Measurements from ENCODE around the gene FADS2.

FADS2 gene

DNA sequence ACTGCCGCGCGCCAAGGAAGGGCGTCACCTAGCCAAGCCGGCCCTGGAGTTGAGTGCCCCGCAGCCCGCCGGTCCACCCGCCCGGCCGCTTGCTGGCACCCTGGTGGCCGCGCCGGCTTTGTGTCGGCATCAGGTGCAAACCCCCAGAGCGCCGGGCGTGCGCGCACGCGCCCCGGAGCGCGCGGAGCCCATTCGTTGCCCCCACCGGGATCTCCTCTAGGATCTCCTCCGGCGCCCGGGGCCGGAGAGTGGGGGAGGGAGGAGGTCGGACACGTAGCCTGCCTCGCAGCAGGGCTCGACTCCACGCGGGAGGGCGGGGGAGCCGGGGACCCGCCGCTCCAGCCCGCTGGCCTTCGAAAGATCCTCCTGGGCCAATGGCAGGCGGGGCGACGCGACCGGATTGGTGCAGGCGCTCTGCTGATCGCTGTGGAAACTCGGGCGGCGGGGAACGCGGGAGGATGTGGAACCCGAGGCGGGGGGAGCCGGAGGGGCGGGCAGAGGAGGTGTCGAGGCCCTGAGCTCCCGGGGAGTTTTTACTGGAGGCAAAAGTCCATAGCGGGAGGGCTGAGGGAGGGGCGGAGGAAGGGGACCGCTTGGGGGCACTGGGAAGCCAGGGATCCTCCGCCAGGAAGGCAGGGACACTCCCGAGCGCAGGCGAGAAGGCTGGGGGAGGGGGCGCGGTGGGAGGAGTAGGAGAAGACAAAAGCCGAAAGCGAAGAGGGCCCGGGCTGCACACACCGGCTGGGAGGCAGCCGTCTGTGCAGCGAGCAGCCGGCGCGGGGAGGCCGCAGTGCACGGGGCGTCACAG, at the start of gene FADS2:
Gene FADS2 (plus strand): TSS at position 730 of the 808 bp plus-strand sequence. CDS start 91 bp downstream, outside the sequence.
- ChIA-PET CTCF (interaction anchor here (0.7 to 6.0 kb wide), 9 partner anchors 10 to 280 kb away, joined by 3 to 58 read pairs (median 7); partner anchors contain the start of gene FADS1), POLR2A (interaction anchor here (0.6 to 2.1 kb wide), 8 partner anchors 9 to 712 kb away, joined by 3 to 14 read pairs (median 3); partner anchors contain the start of gene BEST1)
- TF ChIP-seq, protein P1, sequence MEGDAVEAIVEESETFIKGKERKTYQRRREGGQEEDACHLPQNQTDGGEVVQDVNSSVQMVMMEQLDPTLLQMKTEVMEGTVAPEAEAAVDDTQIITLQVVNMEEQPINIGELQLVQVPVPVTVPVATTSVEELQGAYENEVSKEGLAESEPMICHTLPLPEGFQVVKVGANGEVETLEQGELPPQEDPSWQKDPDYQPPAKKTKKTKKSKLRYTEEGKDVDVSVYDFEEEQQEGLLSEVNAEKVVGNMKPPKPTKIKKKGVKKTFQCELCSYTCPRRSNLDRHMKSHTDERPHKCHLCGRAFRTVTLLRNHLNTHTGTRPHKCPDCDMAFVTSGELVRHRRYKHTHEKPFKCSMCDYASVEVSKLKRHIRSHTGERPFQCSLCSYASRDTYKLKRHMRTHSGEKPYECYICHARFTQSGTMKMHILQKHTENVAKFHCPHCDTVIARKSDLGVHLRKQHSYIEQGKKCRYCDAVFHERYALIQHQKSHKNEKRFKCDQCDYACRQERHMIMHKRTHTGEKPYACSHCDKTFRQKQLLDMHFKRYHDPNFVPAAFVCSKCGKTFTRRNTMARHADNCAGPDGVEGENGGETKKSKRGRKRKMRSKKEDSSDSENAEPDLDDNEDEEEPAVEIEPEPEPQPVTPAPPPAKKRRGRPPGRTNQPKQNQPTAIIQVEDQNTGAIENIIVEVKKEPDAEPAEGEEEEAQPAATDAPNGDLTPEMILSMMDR (IDR thresholded peaks at IDR 0.05; ENCODE audit: insufficient read depth, low read length, missing control alignments): peak; percentile 23
- DNase-seq (ENCODE audit: low read depth, low spot score): peak; percentile 62
- H3K4me3 ChIP-seq (ENCODE audit: low read depth, low read length): peak within 1 kb of the TSS; percentile 84

DNA sequence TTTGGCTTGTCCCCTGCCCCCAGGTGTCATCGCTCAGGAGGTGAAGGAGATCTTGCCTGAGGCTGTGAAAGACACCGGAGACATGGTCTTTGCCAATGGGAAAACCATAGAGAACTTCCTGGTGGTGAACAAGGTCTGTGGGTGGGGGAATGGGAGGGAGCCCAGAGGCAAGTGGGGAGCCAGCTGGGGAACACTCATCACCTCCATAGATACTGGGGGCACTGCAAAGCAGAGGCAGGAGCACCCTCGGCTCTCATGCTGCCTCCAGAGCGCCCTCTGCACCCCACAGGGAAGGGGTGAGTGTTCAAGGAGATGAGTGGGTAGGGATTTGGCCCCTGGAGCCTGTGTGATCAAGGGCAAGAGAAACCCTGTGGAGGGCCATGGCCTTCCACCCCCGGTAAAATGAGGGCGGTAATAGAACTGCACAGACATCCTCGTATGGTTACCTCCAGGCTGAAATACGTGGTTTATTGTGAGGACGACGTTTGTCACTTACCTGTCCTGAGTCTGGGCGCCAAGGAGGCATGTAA, 49.7 kb upstream of the FADS2 start:
- TF ChIP-seq, protein P1 (IDR thresholded peaks at IDR 0.05; ENCODE audit: insufficient read depth, low read length, missing control alignments): no peak
- H3K4me3 ChIP-seq (ENCODE audit: low read depth, low read length): no peak overlapping the region
- CTCF ChIA-PET: interaction anchor here (1.4 to 9.2 kb wide), 3 partner anchors 12 to 31 kb away, joined by 4 to 92 read pairs (median 21); partner anchors contain the start of genes FEN1 and TMEM258
- POLR2A ChIA-PET: no interaction called here
- DNase-seq (ENCODE audit: low read depth, low spot score): no peak

DNA sequence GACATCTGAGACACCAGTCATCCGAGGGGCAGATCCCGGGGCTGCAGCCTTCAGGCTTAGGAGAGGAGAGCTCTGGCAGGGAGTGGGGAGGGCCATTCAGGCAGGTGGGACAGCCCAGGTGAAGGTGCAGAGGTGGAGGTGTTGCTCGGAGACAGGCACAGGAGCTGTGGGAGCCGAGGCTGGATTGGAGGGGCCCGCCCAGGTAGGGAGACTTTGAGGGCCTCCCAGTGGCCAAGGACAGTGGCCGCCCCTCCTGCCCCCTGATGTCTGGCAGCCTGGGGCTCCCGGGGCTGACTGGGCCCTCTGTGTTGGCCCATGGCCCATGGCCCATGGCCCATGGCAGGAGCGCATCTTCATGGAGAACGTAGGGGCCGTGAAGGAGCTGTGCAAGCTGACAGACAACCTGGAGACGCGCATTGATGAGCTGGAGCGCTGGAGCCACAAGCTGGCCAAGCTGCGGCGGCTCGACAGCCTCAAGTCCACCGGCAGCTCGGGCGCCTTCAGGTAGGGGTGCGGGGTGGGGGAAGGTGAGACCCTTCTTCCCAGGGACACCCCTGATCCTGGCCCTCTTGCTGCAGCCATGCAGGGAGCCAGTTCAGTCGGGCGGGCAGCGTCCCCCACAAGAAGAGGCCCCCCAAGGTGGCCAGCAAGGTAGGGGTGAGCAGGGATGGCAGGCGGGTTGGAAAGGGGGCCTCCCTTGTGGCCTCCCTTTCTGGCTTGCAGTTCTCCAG, 49.0 kb upstream of the FADS2 start:
- ChIA-PET CTCF (interaction anchor here (1.4 to 9.2 kb wide), 3 partner anchors 11 to 31 kb away, joined by 4 to 92 read pairs (median 21); partner anchors contain the start of genes FEN1 and TMEM258), POLR2A (no interaction called here)
- TF ChIP-seq, protein P1 (IDR thresholded peaks at IDR 0.05; ENCODE audit: insufficient read depth, low read length, missing control alignments): no peak
- H3K4me3 ChIP-seq (ENCODE audit: low read depth, low read length): no peak overlapping the region
- DNase-seq (ENCODE audit: low read depth, low spot score): no peak

DNA sequence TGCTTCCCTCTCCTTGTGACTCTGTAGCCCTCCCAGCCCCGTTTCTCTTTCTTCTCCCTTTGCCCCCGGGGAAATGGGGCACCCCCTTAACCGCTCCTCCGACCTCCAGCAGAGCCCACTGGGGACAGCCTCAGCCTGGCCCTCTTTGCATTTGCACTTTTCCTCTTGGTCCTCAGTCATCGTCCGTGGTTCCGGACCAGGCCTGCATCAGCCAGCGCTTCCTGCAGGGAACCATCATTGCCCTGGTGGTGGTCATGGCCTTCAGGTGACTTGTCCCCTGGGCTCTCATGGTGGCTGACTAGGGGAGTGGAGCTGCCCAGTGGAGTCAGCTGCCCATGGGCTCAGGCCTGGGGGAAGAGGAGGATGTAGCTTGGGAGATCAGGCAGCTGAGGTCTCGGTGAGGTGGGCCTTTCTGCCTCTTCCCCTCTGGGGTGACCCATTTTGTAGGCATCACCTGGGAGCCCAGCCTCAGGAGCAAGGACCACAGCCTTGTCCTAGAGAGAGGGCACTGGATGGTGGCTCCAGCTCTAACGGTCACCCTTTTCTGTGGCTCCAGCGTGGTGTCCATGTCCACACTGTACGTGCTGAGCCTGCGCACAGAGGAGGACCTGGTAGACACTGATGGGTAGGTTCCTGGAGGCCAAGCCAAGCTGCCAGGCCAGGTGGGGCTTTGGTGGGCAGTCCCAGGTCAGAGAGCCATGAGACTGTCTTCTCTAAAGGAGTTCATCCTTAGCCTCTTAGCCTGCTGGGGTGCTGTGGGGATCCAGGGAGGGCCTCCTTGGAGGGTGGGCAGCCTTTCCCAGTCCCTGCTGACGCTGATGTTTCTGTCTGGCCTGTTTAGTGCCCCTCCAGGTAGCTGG, 48.2 kb upstream of the FADS2 start:
- H3K4me3 ChIP-seq (ENCODE audit: low read depth, low read length): no peak overlapping the region

DNA sequence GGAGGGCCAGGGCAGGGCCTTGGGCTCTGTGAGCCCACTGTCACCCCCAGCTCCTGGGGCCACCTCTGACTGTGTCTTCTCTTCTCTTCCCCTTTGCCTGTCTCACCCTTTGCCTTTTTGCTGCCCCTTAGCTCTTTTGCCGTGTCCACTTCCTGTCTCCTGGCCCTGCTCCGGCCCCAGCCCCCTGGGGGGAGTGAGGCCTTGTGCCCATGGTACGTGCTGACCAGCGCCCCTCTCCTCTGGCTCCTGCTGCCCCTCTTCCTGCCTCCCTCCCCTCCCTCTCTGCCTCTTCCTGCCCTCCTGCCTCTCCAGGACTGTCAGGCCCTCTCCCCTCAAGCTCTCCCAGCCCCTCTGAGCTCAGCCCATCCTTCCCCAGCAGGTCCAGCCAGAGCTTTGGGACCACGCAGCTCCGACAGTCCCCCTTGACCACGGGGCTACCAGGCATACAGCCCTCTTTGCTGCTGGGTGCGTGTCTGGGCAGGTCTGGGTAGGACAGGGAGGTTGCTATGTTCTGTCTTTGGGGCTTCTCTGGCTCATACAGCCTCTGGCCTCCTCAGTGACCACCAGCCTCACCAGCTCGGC, 47.4 kb upstream of the FADS2 start:
- CTCF ChIA-PET: interaction anchor here (0.8 to 9.2 kb wide), 6 partner anchors 9 to 328 kb away, joined by 3 to 92 read pairs (median 4); partner anchors contain the start of genes FEN1 and TMEM258
- TF ChIP-seq, protein P1 (IDR thresholded peaks at IDR 0.05; ENCODE audit: insufficient read depth, low read length, missing control alignments): no peak
- POLR2A ChIA-PET: no interaction called here

More for the DNA sequence above, 48.2 kb upstream of the FADS2 start:
- TF ChIP-seq, protein P1 (IDR thresholded peaks at IDR 0.05; ENCODE audit: insufficient read depth, low read length, missing control alignments): no peak
- ChIA-PET CTCF (interaction anchor here (0.8 to 9.2 kb wide), 6 partner anchors 10 to 328 kb away, joined by 3 to 92 read pairs (median 4); partner anchors contain the start of genes FEN1 and TMEM258), POLR2A (no interaction called here)
- no peak for DNase-seq (ENCODE audit: low read depth, low spot score)

More for the DNA sequence above, 47.4 kb upstream of the FADS2 start:
- no peak overlapping the region for H3K4me3 ChIP-seq (ENCODE audit: low read depth, low read length)
- DNase-seq (ENCODE audit: low read depth, low spot score): no peak

Measured in AG04449 (cell line).